ENCODE data around the gene MLXIP.

The MLXIP gene

DNA sequence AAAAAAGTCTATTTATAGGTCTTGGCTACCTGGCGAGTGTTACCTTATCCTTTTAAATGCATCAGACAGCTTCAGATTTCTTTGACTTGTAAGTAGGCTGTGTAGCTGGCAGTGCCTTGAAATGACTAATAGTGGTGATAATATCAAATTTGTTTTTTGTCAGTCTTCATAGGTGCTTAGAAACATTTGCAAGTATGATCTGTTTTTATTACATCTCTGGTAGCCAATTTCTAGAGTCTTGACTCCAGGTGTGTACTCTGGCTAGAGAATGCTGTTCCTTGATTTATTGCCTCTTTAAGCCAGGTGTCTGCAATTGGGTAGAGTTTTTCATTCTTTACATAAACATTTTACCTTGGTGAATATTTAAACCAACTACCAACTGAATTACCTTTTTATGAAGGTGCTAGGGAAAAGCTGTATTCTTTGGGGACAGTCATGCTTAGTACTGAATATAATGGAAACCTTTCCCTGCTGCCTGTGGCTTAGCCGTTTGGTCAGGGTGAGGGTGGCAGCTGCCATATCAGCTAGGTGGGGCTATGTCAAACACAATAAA, 32.6 kb downstream of the MLXIP start:
- TF ChIP-seq POLR2AphosphoS5 (IDR thresholded peaks at IDR 0.05; ENCODE audit: low read depth, low read length) (no peak), FOXP2 (optimal IDR thresholded peaks at IDR 0.05; ENCODE audit: borderline replicate concordance, extremely low read depth, extremely low read length, insufficient read depth) (no peak), TAF1 (IDR thresholded peaks at IDR 0.05; ENCODE audit: borderline replicate concordance, insufficient read depth, low read length) (no peak), REST (IDR thresholded peaks at IDR 0.05; ENCODE audit: insufficient read depth in 1 of 2, low read depth in 2 of 2, low read length in 2 of 2) (no peak), SIN3A (IDR thresholded peaks at IDR 0.05; ENCODE audit: borderline replicate concordance, insufficient read depth, low read length) (no peak)

GRCh38 chr12:122116707-122117535, 38.4 kb downstream of the MLXIP start:
- TF ChIP-seq POLR2AphosphoS5 (IDR thresholded peaks at IDR 0.05; ENCODE audit: low read depth, low read length), result no peak
- TF ChIP-seq SIN3A (IDR thresholded peaks at IDR 0.05; ENCODE audit: borderline replicate concordance, insufficient read depth, low read length), result no peak
- TF ChIP-seq FOXP2 (optimal IDR thresholded peaks at IDR 0.05; ENCODE audit: borderline replicate concordance, extremely low read depth, extremely low read length, insufficient read depth), result no peak
- no peak for TF ChIP-seq TAF1 (IDR thresholded peaks at IDR 0.05; ENCODE audit: borderline replicate concordance, insufficient read depth, low read length)
- no peak for TF ChIP-seq REST (IDR thresholded peaks at IDR 0.05; ENCODE audit: insufficient read depth in 1 of 2, low read depth in 2 of 2, low read length in 2 of 2)

- no peak for TF ChIP-seq FOXP2 (optimal IDR thresholded peaks at IDR 0.05; ENCODE audit: borderline replicate concordance, extremely low read depth, extremely low read length, insufficient read depth)
- no peak for TF ChIP-seq REST (IDR thresholded peaks at IDR 0.05; ENCODE audit: insufficient read depth in 1 of 2, low read depth in 2 of 2, low read length in 2 of 2)
- no peak for TF ChIP-seq TAF1 (IDR thresholded peaks at IDR 0.05; ENCODE audit: borderline replicate concordance, insufficient read depth, low read length)
- no peak for TF ChIP-seq POLR2AphosphoS5 (IDR thresholded peaks at IDR 0.05; ENCODE audit: low read depth, low read length)
- no peak for TF ChIP-seq SIN3A (IDR thresholded peaks at IDR 0.05; ENCODE audit: borderline replicate concordance, insufficient read depth, low read length)
Measured at GRCh38 chr12:122117979-122118378, 39.4 kb downstream of the MLXIP start.

- no peak for TF ChIP-seq FOXP2 (optimal IDR thresholded peaks at IDR 0.05; ENCODE audit: borderline replicate concordance, extremely low read depth, extremely low read length, insufficient read depth)
Measured at GRCh38 chr12:122121745-122122144, 43.2 kb downstream of the MLXIP start.

DNA sequence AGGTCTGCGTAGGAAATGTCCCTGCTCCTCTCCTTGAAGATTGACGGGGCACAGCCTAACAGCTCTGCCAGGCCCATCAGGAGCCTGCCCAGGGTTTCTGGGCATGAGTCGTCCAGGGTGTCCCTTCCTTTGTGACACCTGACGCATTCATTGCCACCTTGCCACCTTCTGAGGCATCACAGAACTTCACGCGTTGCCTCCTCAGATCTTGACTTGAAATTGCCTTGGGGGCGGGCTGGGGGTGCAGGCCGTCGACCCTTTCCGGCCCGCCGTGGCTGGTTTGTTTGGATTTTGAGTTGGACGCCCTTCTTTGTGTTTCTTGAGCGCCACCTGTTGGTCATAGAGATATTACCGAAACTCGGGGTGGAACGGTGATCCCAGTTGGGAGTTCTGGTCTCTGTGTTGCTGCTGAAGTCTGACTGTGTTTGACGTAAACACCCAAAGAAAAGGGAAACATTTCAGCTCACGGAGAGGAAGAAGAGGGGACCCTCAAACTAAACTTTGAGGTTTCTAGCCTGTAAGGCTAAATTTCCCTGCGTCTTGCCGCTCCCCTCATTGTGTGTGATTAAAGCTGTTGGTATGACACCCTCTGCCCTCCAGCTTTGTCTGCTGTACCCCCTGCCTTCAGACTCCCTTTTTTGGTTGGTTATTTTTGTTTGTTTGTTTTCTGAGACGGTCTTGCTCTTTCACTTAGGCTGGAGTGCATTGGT, 44.6 kb downstream of the MLXIP start:
- TF ChIP-seq REST (IDR thresholded peaks at IDR 0.05; ENCODE audit: insufficient read depth in 1 of 2, low read depth in 2 of 2, low read length in 2 of 2), result no peak
- no peak for TF ChIP-seq FOXP2 (optimal IDR thresholded peaks at IDR 0.05; ENCODE audit: borderline replicate concordance, extremely low read depth, extremely low read length, insufficient read depth)
- no peak for TF ChIP-seq SIN3A (IDR thresholded peaks at IDR 0.05; ENCODE audit: borderline replicate concordance, insufficient read depth, low read length)

Measured in PFSK-1 (cell line).